HG03064 (cell line): Measurements from ENCODE around the gene RILPL2.
"Not testable (repeated sequence)": the region's sequence is repeated elsewhere in the genome, so short reads cannot be mapped to it uniquely, and the experiment has no call there.

Source experiments
- ATAC-seq: cut with Tn5 transposase; IDR thresholded peaks from one replicate; pipeline ENCODE4 v1.9.1; 2021; ENCODE audit warnings: low read depth; ENCODE audit not compliant: unreplicated experiment

RILPL2 gene

DNA sequence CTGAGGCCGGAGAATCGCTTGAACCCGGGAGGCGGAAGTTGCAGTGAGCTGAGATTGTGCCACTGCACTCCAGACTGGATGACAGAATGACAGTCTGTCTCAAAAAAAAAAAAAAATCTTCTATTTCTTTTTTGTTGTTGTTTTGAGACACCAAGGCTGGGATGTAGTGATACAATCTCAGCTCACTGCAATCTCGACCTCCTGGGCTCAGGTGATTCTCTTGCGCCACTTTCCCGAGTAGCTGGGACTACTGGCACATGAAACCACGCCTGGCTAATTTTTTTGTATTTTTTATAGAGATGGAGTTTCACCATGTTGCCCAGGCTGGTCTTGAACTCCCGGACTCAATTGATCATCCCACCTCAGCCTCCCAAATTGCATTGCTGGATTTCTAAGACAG lies 14.2 kb upstream of the RILPL2 start:
- ATAC-seq = no peak

DNA sequence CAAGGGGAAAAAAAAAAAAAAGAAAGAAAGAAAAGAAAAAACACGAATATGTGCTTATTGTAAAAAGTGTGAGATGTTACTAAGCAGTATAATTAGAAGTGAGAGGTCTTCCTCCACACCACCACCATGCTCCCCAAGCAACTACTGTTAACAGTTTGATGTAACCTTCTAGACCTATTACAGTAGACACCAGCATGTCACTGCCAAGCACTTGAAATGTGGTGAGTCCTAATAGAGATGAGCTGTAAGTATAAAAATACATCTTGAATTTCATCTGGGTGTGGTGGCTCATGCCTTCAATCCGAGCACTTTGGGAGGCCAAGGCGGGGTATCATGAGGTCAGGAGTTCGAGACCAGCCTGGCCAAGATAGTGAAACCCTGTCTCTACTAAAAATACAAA lies 13.4 kb upstream of the RILPL2 start:
- no peak for ATAC-seq

DNA sequence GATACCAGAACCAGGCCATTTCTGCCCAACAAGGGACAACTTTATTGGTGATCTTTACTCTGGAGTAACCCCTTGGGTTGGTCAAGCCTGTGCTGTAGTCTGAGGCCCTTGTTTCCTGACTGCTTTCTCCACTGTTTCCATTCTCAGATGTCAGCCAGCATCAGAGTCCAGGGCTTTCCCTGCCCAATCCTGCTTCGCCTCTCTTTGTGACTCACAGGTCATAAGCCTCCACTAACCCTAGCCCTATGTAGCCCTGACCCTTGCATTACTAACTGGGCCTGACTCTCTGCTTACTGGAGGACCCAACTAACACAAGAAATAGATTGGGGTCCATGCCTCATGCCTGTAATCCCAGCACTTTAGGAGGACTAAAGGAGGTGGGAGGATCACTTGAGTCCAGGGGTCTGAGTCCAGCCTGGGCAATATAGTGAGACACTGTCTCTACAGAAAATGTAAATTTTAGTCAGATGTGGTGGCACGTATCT lies 12.8 kb upstream of the RILPL2 start:
- no peak for ATAC-seq

DNA sequence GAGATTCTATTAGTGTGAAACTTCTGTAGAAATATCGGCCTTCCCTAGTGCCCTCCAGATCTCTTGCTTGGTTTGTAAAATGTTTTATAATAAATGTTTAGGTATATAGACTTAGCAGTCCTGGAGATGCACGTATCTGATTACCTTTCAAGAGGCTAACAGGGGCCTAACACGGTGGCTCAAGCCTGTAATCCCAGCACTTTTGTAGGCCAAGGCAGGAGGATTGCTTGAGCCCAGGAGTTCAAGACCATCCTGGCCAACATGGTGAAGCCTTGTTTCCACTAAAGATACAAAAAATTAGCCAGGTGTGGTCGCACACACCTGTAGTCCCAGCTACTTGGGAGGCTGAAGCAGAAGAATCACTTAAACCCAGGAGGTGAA lies 9.8 kb upstream of the RILPL2 start:
- no peak for ATAC-seq

DNA sequence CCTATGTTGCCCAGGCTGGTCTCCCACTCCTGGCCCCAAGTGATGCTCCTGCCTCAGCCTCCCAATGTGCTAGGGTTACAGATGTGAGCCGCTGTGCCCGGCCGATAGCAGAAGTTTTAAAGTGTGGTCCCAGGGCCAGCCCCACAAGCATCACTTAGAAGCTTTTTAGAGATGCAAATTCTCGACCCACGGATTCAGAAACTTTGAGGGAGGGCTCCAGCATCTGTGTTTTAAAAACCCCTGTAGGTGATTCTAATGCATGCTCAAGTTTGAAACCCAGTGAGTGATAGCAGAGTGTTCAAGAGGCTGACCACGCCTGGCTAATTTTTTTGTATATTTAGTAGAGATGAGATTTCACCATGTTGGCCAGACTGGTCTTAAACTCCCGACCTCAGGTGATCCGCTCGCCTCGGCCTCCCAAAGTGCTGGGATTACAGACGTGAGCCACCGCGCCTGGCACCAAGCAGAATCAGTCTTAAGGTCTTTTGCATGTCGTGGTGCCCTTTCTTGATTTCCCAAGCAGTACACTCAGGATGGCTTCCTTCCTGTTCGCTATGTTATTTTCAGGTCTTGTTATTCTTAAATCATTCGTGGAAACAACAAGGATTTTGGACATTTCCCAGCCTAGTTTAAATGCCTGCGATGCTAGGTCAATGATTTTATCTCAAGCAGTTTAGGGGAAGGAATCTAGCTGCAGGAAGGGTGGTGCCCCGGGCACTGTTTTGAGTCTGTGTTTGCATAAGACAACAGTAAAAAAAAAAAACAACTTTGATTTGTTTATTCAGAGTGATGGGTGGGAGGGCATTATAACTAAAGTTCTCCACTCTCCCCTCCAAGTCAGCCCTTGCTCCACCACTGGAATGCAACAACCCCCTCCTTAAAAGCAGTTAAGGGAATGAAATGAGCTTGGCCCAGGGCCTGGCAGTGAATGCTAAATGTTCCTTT lies 9.2 kb upstream of the RILPL2 start:
- no peak for ATAC-seq

DNA sequence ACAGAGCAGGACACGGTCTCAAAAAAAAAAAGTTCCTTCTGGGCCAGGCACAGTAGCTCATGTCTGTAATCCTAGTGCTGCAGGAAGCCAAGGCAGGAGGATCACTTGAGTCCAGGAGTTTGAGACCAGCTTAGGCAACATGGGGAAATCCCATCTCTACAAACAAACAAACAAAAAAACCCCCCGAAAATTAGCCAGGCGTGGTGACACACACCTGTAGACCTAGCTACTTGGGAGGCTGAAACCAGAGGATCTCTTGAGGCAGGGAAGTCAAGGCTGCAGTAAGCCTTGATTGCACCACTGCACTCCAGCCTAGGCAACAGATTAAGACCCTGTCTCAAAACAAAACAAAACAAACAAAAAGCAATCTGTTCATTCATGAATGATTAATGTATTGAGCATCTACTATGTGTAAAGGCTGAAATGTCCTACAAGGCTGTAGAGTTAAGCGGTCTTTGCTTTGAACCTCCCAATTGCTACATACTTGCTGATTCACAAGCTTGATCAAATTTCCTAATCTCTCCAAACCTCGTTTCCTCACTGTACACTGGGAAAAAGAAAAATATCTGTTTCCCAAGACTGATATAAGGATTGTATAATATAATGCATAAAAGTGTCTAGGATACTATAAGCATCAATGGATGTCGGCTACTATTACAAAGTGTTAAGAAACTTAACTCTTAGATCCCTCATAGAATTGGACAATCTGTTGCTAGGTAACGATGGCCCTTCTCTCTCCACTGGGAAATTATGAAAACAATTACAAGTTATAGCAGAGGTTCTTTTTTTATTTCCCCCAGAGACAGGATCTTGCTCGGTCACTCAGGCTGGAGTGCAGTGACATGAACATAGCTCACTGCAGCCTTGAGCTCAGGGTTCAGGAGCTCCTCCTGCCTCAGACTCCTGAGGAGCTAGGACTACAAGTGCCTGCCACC lies 7.9 kb upstream of the RILPL2 start:
- no peak for ATAC-seq

DNA sequence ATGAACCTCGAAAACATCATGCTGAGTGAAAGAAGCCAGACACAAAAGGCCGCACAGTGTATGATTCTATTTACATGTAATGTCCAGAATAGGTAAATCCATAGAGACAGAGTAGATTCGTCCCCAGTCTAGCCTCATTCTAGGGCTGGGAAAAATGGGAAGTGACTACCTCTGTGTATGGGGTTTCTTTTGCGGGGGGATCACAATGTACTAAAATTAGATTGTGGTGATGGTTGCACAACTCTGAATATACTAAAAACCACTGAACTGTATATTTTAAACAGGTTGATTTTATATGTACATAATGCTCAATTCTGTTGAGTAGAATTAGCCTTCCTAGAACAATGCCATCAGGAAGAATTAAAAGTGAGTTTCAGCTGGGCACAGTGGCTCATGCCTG lies 6.3 kb upstream of the RILPL2 start:
- no peak for ATAC-seq

DNA sequence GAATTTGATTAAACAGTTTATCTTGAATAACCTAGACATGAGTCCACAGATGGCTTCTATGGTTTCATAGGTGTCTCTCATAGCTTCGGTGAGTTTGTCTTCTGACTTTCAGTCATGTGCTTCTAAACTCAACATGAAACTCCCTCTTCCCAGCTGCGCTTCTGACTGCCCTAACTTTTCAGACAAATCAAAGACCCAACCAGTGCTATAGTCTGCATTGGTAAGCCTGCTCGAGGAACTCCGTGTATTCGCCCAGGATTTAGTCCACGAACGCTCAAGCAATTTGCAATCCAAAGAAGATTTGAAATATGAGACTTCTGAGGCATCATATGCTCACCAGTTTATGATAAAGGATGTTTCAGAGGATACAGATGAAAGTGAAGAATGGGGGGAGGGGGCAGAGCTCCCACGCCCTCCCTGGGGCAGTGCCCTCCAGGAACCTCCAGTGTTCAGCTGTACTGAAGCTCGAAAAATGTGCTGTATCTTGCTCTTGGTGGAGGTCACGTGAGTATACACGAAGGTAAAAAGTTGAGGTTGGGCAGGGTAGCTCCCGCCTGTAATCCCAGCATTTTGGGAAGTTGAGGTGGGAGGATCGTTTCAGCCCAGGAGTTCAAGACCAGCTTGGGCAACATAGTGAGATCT lies 5.2 kb upstream of the RILPL2 start:
- ATAC-seq = peak; percentile 58

DNA sequence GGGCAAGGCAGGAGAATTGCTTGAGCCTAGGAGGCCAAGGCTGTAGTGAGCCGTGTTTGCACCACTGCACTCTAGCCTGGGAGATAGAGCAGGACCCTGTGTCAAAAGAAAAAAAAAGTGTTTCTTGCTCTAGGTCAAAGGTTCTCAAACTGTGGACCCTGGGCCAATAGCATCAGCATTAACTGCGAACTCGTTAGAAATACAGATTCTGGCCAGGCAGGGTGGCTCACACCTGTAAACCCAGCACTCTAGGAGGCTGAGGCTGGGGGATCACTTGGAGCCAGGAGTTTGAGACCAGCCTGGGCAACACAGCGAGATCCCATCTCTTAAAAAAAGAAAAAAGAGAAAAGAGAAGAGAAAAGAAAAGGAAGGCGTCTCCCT lies 858 bp downstream of the RILPL2 start:
- no peak for ATAC-seq

DNA sequence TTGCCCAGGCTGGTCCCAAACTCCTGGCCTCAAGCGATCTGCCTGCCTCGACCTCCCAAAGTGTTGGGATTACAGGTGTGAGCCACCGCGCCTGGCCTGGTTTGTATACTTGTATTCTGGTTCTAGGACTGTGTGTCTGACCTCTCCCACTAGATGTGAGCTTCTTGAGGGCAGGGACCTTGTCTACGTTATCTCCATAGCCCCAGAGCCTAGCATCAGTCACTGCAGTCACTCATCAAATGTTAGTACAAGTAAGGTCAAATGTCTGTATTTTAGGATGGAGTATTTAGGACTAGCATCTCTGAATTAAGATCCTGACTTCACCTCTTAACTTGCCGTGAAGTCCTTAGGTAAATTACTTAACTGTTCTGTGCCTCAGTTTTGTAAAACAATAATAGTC lies 2.9 kb downstream of the RILPL2 start:
- no peak for ATAC-seq

DNA sequence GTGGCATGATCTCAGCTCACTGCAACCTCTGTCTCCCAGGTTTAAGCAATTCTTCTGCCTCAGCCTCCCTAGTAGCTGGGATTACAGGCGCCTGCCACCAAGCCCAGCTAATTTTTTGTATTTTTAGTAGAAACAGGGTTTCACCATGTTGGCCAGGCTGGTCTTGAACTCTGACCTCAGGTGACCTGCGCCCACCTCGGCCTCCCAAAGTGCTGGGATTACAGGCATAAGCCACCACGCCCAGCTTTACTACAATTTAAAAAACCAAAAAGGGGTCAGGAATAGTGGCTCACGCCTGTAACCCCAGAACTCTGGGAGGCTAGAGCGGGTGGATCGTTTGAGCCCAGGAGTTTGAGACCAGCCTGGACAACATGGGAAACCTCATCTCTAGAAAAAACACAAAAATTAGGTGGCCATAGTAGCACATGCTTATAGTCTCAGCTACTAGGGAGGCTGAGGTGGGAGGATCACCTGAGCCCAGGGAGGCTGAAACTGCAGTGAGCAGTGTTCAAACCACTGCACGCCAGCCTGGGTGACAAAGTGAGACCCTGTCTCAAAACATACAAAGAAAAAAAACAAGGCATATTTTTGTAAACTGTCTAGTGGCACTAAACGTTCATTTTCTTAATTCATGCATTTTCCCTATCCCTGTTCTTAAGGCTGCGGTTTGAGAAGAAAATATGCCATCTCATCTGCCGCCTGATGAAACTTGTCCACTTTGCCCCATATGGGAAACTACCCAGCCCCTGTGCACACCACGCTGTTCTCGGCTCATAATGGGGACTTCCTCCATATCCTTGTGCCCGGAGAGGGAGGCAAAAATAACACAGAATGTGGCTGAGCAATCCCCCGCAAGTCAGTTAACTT lies 4.3 kb downstream of the RILPL2 start:
- not testable (repeated sequence) for ATAC-seq

DNA sequence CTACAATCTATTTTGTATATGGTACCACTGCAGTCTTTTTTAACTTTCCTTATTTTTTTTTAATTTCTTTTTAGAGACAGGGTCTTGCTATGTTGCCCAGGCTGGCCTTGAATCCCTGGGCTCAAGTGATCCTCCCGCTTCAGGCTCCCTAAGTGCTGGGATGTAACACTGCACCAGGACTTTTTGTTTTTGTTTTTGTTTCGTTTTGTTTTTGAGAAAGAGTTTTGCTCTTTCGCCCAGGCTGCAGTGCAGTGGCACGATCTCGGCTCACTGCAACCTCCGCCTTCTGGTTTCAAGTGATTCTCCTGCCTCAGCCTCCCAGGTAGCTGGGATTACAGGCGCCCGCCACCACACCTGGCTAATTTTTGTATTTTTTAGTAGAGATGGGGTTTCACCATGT lies 7.4 kb downstream of the RILPL2 start:
- ATAC-seq = not testable (repeated sequence)

DNA sequence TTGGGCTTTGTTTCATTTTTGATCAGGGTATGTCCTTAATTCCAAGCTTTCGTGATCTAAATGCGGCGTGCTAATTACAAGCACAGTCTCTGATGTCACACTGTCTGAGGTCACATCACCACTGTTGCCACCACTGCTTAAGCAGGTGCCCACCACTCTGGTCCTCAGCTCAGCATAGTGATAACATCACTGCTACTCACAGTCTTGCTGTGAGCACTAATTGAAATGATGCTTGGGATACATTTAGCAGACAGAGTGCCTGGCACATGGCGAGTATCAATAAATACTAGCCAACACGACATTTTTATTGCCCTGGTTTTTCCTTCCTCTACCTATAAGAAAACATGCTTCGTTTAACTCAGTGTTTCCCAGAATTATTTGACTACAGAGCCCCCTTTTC lies 7.9 kb downstream of the RILPL2 start:
- ATAC-seq = no peak

DNA sequence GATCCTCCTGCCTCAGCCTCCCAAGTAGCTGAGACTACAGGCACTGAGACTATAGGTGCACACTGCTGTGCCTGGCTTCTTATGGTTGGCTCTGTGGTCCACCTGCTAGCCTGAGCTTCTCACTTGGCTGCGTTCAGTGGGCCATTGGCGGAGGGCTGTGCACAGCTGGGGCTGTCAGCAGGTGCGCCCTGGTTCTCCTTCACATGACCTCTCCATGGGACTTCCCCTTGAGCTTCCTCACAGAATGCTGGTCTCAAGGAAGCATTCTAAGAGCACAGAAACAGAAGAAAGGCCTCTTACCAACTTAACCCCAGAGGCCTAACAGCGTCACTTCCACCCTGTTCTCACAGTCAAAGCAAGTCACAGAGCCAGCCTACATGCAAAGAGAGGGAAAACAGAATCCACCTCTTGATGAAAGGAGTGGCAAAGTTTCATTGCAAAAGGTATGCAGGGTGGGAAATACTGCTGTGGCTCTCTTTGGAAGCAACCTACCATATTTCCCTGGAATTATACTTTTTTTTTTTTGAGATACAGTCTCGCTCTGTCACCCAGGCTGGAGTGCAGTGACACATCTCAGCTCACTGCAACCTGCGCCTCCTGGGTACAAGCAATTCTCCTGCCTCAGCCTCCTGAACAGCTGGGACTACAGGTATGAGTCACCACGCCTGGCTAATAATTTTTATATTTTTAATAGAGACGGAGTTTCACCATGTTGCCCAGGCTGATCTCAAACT lies 9.3 kb downstream of the RILPL2 start:
- ATAC-seq = peak; percentile 88

DNA sequence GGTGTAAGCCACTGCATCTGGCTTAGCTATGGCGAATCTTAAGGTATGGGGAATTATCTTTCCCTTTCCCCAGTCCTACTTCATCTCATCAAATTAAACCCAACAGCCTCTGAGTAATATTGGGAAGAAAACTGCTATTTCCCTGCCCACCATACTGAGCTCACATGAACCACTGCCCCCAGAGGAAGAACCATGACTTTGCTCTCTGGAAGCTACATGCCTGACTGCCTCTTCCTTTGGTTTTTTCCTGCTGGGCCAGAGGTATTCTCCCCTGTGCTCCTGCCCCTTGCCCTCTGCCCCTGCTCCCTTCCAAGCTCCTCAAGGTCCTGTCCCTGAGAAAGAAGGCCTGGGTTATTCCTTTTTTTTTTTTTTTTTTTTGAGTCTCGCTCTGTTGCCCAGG lies 15.2 kb downstream of the RILPL2 start:
- no peak for ATAC-seq

DNA sequence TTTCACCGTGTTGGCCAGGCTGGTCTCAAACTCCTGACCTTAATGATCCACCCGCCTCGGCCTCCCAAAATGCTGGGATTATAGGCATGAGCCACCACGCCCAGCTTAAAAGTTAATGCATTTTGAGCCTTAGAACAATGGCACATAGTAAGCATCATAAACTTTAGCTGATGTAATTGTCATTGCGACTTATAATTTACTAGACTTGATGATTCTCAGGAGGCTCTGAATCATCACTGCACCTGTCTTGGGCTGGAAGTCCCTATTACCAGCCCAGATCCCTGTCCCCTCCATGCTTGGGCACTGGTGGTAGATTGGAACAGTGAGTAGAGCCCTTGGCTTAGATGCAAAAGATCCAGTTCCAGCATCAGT lies 26.5 kb downstream of the RILPL2 start:
- no peak for ATAC-seq

DNA sequence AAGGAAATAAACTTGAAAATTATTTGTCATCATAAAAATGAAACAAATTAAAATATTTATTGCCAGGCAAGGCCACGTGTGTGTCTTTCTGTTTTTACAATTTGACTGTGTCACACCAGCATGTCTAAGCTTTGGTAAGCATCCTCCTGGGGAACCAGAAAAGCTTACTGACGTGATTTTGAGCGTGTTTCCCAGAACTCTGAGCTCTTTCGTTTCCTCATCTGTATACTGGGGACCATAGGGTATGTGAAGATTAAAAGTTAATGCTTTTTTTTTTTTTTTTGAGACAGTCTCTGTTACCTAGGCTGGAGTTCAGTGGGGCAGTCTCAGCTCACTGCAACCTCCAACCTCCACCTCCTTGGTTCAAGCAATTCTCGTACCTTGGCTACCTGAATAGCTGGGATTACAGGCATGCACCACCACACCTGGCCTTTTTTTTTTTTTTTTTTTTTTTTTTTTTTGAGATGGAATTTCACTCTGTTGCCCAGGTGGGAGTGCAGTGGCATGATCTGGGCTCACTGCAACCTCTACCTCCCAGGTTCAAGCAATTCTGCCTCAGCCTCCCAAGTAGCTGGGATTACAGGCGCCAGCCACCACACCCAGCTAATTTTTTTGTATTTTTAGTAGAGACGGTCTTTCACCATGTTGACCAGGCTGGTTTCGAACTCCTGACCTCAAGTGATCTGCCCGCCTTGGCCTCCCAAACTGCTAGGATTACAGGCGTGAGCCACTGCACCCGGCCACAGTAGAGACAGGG lies 27.0 kb downstream of the RILPL2 start:
- ATAC-seq = not testable (repeated sequence)

DNA sequence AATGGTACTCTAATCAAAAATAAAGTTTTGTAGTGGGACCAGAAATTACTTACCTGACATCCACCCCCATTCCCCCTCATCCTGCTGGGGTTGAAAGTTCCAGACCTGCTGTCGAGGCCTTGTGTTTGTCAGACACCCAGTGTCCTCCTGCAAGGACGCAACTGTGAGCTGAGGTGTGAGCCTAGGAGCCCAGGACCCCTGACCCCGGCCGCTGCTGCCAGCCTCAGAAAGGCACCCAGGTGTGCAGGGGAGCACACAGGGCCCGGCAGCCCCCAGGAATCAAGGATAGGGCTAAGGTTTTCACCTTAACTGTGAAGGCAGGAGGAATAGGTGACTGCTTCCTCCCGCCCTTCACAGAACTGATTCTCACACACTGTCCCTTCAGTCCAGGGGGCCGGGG lies 27.9 kb downstream of the RILPL2 start:
- ATAC-seq = not testable (repeated sequence)

DNA sequence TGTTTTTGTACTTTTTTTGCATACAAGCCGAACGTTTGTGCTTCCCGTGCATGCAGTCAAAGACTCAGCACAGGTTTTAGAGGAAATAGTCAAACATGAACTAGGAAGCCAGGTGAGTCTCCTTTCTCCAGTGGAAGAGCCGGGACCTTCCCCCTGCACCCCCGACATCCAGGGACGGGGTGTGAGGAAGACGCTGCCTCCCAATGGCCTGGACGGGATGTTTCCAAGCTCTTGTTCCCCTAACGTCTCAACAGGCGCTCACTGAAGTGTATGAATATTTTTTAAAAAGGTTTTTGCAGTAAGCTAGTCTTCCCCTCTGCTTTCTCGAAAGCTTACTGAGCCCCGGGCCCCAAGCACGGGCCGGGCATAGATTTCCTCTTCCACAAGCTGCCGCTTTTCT lies 28.6 kb downstream of the RILPL2 start:
- ATAC-seq = not testable (repeated sequence)
